ENCODE data around the gene HYLS1.
"Not testable (repeated sequence)": the region's sequence is repeated elsewhere in the genome, so short reads cannot be mapped to it uniquely, and the experiment has no call there.

Gene HYLS1

GRCh38 chr11:125887373-125888324 is at the start of gene HYLS1:
TSS of gene HYLS1 (plus strand) at chr11:125887668. CDS start at chr11:125899369, 11,701 bp downstream.
- DNase-seq, result peak; percentile 96

GRCh38 chr11:125842321-125842948 is 45.0 kb upstream of the HYLS1 start:
- no peak for DNase-seq

GRCh38 chr11:125846188-125846587 is 41.3 kb upstream of the HYLS1 start:
- no peak for DNase-seq

- DNase-seq, result not testable (repeated sequence)
These were observed 29.8 kb upstream of the HYLS1 start for GRCh38 chr11:125857670-125858069.

GRCh38 chr11:125862786-125863185 is 24.7 kb upstream of the HYLS1 start:
- DNase-seq, result not testable (repeated sequence)

GRCh38 chr11:125865354-125865753 is 22.1 kb upstream of the HYLS1 start:
- DNase-seq, result not testable (repeated sequence)

- no peak for DNase-seq
These were observed 17.9 kb upstream of the HYLS1 start for GRCh38 chr11:125869521-125869920.

GRCh38 chr11:125871391-125872137 is 15.9 kb upstream of the HYLS1 start:
- DNase-seq, result peak; percentile 28

GRCh38 chr11:125872138-125872491 is 15.4 kb upstream of the HYLS1 start:
- DNase-seq, result no peak

GRCh38 chr11:125873881-125874555 is 13.4 kb upstream of the HYLS1 start:
- no peak for DNase-seq

GRCh38 chr11:125874556-125875124 is 12.8 kb upstream of the HYLS1 start:
- peak; percentile 57 for DNase-seq

GRCh38 chr11:125881291-125881690 is 6.2 kb upstream of the HYLS1 start:
- no peak for DNase-seq

GRCh38 chr11:125883375-125883774 is 4.1 kb upstream of the HYLS1 start:
- no peak for DNase-seq

- DNase-seq, result no peak
These were observed 483 bp upstream of the HYLS1 start for GRCh38 chr11:125886997-125887372.

- no peak for DNase-seq
These were observed 3.1 kb downstream of the HYLS1 start for GRCh38 chr11:125890447-125891100.

GRCh38 chr11:125892071-125892470 is 4.6 kb downstream of the HYLS1 start:
- no peak for DNase-seq

GRCh38 chr11:125892994-125893393 is 5.5 kb downstream of the HYLS1 start:
- DNase-seq, result no peak

GRCh38 chr11:125901872-125902271 is 14.4 kb downstream of the HYLS1 start:
- DNase-seq, result no peak

- DNase-seq, result no peak
These were observed 14.9 kb downstream of the HYLS1 start for GRCh38 chr11:125902277-125902926.

- peak; percentile 89 for DNase-seq
These were observed 15.7 kb downstream of the HYLS1 start, which contains the start of gene PUS3 for GRCh38 chr11:125902927-125903710. TSS of gene PUS3 (minus strand) at chr11:125903206. CDS start at chr11:125896284, 6,922 bp downstream.
